ENCODE data around the gene PPP1R26.

The PPP1R26 gene

DNA sequence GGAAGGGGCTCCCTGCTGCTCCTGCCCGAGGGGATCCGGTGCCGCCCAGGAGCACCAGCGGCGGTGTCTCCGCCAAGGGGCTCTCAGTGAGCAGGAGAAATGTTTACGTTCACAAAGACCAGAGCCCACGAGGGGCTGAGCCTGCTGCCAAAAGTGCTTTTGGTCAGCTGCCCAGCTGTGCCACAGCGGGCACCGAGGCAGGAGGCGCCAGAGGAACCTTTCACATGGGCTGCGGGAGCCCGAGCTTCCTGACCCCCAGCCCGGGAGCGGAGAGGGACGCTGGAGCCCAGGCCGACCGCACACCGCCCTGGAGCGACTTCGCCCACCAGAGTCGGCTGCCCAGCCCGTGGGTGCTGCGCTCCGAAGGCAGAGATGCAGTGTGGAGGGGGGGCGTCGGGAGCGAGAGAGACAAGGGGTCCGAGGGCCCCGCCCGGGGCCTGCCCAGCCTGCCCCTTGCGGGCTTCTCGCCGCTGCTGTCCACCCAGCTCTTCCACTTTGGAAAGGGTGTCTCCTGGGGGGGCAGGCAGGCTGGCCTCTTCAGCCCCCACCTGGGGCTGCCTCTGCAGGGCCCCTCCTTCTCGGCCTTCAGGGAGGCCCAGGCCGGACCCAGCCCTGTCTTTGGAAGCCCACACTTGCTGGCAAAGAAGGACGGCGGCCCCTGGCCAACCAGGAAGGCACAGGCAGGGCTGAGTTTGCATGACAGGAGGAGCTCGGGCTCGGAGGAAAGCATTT is 7.9 kb downstream of the PPP1R26 start:
- no peak for DNase-seq (ENCODE audit: low read depth in 2 of 2)

DNA sequence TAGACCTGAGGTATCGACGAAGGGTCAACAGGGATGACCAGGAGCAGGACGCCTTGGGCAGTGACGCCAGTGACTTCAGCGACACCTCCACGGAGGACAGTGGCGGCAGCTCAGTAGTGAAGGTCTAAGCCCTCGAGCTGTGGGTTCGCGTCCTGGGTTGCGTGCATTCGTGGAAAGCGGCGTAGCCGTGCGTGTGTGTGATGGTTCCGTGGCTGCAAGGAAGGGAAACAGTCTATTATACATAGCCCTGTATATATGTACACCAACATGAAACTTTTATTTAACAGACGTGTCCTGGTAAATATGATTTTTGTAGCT is 8.4 kb downstream of the PPP1R26 start:
- no peak for DNase-seq (ENCODE audit: low read depth in 2 of 2)

DNA sequence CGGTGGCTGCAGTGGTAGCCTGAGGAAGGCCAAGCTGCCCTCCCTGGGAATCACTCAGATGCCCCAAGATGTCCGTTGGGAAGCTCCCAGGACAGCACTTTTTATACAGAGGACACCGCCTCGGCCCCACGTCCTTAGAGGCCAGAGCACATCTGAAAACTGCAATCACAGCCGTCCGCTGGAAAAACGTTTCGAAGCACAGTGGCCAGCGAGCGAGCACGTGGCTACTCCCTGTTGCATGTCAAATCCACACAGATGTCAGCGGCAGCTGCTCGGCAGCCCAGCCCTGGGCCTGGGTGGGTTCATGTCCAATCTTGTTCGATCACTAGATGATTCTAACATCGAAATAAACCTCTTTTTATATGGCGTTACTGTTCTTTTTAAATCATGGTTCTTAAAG is 8.9 kb downstream of the PPP1R26 start:
- no peak for DNase-seq (ENCODE audit: low read depth in 2 of 2)

DNA sequence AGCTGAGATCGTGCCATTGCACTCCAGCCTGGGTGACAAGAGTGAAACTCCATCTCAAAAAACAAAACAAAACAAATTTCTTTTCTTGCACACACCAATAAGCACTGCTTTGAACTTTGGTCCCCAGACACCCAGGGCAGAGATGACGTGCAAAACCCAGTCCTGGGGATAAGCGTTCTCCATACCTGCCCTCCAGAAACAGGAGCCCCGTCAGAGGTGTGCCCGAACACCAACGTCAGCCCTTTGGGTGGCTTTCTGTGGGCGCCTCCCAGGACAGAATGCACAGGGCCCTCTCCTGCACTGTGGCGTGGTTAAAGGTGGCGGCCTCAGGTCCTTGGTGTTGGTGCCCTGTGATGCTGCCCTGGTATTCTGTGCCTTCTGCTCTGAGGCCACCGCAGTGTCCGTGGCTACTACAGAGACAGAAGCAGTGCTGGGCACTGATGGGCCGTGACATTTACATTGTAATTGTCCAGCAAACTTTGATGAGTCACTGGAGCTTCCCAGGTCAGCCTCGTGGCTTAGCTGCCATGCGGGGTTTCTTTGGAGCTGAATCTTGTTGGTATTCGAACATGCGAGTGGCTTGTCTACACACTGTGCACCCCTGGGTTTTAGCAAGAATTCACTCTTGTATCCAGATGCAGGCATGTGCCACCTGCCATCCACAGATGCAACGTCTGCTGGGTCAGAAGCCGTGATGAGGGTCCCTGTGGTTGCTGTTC is 9.8 kb downstream of the PPP1R26 start:
- DNase-seq (ENCODE audit: low read depth in 2 of 2), result no peak

DNA sequence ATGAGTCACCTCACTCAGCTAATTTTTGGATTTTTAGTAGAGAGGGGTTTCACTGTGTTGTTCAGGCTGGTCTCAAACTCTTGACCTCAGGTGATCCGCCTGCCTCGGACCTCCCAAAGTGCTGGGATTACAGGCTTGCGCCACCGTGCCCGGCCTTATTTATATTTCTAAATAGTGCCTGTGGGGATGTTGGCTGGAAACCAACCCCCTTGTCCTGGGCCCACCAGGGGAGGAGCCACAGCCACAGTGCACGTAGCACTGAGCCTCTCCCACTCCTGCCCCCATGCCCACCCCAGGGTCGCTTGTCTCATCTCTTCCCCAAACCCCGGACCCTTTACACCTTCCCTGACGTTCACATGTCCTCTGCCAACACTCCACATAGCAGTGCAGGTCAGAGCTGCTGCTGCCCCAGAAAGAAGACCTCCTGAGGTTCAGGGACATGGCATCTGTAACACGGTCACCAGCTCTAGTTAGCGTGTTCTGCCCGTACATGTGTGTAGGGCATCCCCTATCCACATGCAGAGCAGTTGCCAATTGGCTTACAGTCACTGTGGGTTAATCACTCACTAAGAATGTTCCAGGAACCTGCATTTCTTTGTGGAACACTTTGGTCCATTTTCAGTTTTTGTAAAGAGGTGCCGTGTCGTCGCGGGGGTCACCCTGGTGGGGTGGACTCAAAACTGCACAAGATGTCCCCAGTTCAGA is 10.7 kb downstream of the PPP1R26 start:
- DNase-seq (ENCODE audit: low read depth in 2 of 2), result no peak

DNA sequence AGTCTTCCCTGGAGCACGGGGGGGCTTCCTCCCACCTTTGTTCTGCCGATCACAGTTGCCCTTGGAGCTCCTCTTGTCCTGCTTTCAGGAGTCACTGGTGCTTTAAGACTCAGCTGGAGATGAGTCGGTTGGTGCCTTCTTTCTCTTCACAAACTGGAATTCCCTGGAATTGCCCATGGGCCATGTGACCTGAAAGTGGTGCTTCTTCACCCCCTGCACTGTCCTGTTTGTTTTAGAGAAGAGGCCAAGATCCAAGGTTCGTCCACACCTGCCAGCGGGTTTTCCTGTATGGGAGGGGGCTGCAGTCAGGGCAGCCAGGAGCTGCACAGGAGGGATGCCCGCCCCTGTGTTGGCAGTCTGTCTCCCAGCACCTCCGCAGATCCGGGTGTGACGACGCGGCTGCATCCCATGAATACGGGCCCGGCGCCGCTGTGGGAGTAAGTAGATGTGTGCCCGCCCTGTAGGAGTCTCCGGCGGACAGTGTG is 11.4 kb downstream of the PPP1R26 start:
- no peak for DNase-seq (ENCODE audit: low read depth in 2 of 2)

DNA sequence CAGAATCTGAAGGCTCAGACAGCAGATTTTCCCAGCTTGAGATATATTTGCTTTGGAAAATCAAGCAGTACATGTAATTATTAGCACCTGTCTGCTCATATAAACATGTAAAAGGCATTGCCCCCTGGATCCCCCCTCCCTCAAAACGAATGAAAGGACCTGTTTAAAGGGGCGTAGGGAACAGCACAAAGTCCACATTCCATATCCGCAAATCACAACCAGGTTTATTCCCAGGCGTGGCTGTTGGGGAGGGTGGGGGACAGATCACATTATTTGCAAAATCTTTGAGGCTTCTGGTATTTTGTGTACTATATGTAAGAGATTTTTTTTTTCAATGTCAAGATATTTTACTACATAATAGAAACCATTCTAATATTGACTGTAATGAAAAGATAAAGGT is 12.2 kb downstream of the PPP1R26 start:
- no peak for DNase-seq (ENCODE audit: low read depth in 2 of 2)

DNA sequence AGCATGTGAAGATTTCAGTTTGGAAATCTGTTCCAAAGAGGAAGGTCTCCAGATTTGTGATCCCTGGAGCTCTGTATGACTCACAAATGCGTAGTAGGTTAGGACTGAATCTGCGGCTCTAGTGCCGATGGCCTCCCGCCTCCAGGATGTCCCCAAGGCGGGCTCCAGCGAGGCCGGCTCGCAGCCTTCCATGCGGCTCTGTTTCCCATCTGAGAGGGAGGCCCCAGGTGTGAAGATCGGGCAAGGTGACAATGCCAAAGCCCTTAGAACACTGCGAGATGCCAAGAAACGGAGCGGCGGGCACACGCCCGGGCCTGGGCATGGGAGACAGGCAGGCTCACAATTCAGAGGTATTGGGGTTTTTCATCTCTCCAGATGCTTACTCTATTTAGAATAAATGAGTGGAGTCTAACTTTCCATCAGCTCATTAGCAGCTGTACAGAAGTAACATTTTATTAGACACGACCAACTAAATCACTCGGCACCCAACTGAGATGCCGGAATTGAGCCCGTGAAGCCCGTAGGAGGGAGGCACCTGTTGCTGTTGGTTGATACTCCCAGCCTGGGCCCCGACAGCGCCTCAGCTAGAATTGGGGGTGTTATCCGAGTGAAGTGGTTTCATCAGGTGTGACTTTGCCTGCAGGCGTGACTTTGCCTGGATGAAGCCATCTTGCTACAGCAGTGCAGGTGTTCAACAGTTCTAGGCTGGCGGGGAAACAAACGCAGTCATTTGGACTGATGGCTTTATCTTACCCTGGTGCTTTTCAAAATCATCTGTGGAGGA is 13.5 kb downstream of the PPP1R26 start:
- DNase-seq (ENCODE audit: low read depth in 2 of 2), result no peak

DNA sequence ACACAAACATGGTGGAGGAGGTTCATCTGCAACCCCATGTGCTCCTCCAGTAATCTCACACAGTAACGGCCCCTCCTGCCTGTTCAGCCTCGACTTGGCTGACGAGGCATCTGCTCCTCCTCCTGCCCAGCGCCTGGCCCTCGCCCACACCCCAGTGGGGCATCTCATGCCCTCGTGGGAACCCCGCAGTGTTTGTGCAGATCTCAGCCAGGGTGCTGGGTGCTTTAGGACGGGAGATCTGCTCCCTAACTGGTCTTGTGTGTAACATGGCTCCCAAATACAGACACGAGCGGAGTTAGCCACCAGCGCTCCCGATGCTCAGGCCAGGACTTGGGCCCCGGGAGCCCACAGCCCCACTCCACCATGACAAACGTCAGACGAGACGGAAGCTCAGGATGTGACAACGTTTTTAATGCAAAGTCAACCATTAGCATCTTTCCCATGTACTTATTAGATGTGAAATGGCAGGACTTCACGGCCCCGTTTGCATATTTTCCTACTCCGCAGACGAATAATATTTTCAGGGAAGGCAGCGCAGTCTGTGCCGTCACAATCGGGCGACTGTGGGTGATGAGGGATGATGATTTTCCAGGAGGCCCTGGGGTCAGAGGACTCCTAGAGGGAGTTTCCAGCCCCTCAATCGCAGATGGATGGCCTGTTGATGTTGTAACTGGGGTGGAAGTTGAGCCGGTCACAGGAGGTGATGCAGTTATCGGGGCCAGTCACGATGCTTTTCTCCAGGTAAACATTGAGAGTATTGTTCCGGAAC is 15.4 kb downstream of the PPP1R26 start:
- DNase-seq (ENCODE audit: low read depth in 2 of 2), result no peak

DNA sequence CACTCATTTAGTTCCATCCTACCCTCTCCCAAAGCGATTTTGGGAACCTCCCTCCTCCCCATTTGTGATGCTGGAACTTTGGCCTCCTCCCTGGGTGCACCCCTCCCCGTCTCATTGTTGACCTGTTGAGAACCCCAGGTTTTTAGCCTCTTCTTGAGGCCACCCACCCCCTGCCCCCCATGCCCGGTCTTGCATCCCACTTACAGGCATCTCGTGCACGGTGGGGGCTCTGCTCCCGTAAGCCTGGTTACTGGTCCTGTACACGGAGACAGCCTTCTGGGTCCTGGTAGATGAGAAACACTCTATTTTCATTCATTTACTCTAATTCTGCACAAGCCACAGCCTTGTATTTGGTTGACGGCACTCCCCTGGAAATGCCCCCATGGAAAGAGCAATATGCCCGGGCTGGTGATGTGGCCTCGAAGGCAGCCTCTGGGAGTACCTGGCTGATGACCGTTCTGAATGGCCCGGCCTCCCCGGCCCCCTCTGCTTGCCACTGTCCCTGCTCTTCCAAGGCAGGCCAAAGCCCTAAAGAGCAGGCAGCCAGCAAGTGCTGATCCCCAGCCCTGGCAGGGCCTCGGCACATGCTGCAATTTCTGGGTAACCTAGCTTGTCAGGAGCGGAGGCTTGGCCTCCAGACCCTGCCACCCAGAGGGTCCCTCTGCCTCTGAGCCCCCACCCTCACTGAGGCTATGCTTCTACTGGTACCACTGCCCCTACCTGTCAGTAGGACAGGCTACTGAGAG is 19.0 kb downstream of the PPP1R26 start:
- no peak for DNase-seq (ENCODE audit: low read depth in 2 of 2)

DNA sequence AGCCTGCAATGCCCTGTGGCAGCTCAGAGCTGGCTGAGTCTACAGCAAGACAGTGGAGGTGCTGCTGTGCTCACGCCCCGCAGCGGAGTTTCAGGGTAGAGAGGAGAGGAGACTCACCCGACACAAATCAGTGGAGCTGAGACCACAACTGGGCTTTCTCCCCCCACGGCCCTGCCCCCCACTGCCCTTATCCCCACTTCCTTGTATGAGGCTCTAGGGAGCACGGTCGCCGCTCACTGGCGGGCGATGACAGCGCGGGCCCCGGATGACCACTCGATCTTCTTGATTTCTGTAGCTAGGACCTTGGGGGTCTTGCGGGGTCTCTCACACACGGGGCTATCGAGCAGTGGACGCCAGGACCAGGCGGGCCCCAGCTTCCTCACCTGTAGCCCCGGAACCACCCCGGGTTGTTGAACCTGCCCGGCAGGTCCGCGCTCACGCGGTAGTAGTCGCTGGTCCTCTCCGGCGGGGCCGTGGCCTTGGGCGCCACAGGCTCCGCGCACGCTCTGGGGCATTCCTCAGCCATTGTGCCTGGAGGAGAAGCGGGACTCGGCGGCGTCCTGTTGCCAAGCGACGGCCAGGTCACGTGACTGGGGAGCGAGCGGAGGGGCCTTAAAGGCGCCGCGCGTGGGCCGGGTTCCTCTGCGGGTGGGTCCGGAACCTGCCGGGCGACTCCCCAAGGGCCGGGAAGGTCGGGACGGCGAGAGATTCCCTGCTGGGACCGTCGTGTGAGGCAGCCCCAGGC is 19.9 kb downstream of the PPP1R26 start:
- DNase-seq (ENCODE audit: low read depth in 2 of 2), result peak; percentile 78 to 90

DNA sequence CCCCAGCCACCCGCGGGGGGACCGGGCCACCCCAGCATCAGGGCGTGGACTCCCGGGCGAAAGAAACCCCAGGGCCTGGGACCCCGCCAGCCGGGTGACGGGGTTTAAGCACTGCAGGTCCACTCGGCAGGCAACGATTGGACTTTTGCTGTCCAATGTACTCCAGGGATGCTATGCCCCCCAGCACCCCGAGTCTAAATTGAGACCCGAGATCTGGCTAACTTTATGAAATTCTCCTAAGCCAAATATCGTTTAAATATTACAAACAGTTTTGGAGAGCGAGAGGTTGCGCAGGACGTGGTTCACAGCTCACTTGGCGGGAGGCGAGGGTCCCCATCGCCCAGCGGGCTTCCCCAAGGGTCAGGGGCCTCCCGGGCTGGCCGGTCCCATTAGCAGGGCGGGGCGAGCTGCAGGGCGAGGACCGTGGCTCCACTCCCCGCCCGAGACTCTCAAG is 20.5 kb downstream of the PPP1R26 start:
- no peak for DNase-seq (ENCODE audit: low read depth in 2 of 2)

DNA sequence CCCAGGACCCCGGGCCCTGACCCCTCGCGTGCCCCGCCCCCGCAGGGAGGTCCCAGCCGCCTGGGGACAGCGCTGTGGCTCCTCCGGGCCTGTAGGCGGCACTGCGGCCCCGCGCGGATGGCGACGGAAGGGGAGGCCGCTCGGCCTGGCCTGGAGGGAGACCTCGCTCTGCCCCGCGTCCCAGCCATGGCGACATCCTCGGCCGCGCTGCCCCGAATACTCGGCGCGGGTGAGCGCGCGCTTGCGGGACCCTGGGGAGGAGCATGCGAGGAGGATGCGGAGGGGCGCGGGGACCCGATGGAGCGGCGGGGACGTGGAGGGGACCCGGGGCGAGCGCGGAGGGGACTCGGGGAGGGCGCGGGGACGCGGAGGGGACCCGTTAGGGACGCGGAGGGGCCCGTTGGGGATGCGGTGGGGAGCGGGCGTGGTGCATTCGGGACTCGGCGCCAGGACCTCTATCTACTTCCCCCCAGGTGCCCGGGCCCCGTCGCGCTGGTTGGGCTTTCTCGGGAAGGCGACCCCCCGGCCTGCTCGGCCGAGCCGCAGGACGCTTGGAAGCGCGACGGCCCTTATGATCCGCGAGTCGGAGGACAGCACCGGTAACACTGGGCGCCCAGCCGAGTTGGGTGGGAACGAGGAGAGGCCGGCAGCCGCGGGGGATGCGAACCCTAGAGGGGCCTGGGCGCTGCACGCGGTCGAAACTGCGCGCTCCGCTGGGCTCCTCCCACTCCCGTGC is 21.1 kb downstream of the PPP1R26 start, which contains the start of gene MRPS2:
MRPS2 (plus strand) TSS at position 158 of the 736 bp plus-strand sequence; CDS start at position 187, 29 bp downstream.
- peak; percentile 82 to 83 for DNase-seq (ENCODE audit: low read depth in 2 of 2)

DNA sequence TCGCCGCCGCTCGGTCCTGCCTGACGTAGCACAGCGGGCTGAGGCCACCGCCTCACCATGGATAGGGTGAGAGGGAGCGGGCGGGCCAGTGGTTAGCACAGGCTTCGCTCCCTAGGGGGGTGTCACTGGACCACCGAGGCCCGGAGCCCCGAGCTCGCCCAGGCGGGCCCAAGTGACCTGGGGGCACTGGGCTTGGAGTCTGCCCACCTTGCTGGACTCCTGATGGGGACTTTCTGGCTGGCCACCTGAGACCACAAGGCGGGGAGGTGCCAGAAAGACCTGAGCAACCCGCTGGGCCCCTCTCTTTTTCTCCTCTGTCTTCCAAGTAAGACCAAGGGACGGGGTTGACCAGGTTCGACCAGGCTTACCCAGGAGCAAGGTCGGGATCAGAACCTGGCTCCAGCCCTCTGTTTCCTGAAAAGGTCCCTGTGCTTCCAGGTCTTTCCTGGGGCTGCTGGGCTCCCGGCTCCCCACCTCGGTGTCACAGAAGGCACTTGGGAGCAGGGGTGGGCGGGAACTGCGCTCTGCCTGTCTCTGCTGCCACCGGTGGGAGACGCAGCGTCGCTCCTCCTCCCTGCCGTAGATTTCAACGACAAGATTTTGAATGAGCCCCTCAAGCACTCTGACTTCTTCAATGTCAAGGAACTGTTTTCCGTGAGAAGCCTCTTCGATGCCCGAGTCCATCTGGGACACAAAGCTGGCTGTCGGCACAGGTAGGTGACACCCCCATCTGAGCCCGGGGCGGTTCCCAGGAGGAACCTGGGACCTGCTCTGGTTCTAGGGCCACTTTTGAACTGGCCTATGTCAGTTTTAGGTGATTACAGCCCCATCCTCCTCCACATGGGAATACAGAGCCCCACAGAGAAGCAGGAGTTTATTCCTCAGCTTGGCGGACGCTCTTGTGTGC is 21.9 kb downstream of the PPP1R26 start:
- DNase-seq (ENCODE audit: low read depth in 2 of 2), result no peak

DNA sequence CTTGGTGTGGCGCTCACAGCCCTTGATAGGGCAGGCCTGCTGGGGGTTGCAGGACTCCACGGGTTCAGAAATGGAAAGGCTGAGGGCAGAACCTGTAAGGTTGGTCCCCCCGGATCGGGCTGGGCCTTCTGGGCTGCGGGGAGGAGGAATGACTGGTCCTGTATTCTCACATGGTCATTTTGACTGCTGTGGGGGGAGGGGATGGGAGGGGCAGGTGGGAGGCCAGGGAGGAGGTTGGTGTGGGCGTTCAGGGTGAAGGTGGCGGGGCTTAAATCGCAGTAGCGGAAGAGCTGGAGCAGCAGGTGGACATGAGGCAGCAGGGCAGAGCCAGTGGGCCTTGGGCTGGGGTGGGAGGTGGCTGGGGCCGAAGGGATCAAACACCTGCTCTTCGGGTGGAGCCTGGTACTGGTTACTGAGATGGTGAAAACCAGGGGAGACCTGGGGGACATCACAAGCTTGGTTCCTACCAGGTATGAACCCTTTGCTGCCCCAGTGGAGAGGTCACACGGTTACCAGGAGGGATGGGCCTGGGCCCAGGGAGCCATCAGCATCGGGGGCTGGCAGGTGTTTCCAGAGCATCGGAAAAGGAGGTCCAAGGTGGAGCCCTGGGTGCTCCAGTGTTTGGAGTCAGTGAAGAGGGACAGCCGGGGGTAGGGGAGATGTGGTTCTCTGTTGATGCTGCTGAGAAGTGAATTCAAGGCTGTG is 22.7 kb downstream of the PPP1R26 start:
- DNase-seq (ENCODE audit: low read depth in 2 of 2), result no peak

DNA sequence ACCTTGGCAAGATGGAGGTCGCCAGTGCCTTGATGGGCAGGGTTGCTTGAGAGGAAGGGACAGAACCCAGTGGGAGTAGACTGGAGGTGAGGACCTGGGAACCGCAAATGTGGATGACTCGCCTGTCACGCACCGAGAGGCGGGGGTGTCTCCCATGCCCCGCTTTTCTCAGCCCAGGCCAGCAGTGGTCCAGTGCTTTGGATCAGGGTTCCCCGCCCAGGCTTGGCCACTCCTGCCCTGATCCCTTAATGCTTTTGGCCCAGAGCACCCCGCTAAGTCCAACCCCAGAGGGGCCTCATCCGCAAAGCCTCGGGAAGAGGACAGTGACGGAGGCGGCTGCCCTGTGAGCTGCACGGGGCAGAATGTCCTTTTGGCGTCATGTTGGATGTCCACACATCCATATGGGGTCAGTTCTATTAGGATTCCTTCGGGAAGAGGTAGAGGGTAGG is 23.3 kb downstream of the PPP1R26 start:
- DNase-seq (ENCODE audit: low read depth in 2 of 2), result no peak

All from stimulated activated CD4-positive, alpha-beta T cell treated with anti-CD3 and anti-CD28 coated beads, Interleukin-4, amount 100 ng/mL, for 48 hours (primary cell).